A673 (cell line): ENCODE data around the gene PRKAG2. TPM values are rescaled to one million over a fixed set of nuclear protein-coding genes. Genes with fewer than 3 reads are reported as not detected.

Experiments used
- BruUV-seq: library from RNA; stranded (reverse); fragments of 400-500 nt; replicated peaks from 2 replicates; lab custom pipeline; 2021; lab: Mats Ljungman, UMichigan
- CTCF ChIA-PET: fragments of 300-600 bp; sonication (Branson Sonifier 250); formaldehyde crosslinking; loops from one replicate; lab custom pipeline; 2022; ENCODE audit warnings: antibody characterized with exemption; lab: Charles Lee
- POLR2A ChIA-PET: fragments of 300-600 bp; sonication (Branson Sonifier 250); formaldehyde crosslinking; loops from one replicate; lab custom pipeline; 2022; ENCODE audit warnings: antibody characterized with exemption; ENCODE audit not compliant: low non-redundant PET; lab: Charles Lee
- DNase-seq: peaks from one replicate; pipeline ENCODE4 v3.0.0-alpha.2; 2015; ENCODE audit warnings: low spot score
- H3K27ac ChIP-seq: fragments of 200-600 bp; sonication (generic); 2 replicates; pipeline ENCODE4 v1.5.1; 2016; ENCODE audit warnings: mixed run types, low read depth, mild to moderate bottlenecking, mixed read lengths, antibody characterized with exemption, low read length; ENCODE audit not compliant: poor library complexity, severe bottlenecking
- H3K27me3 ChIP-seq: fragments of 200-600 bp; sonication (generic); replicated peaks from 2 replicates; pipeline ENCODE4 v1.6.1; 2017; ENCODE audit warnings: mixed run types, low read depth, mild to moderate bottlenecking, mixed read lengths, antibody characterized with exemption, low read length; ENCODE audit not compliant: insufficient read depth, poor library complexity
- H3K36me3 ChIP-seq: fragments of 200-600 bp; sonication (generic); 2 replicates; pipeline ENCODE4 v1.6.1; 2016; ENCODE audit warnings: mixed run types, mild to moderate bottlenecking, mixed read lengths, antibody characterized with exemption, low read length; ENCODE audit not compliant: insufficient read depth, poor library complexity, severe bottlenecking
- H3K4me1 ChIP-seq: fragments of 200-600 bp; sonication (generic); 2 replicates; pipeline ENCODE4 v1.6.1; 2017; ENCODE audit warnings: mixed run types, mild to moderate bottlenecking, mixed read lengths, antibody characterized with exemption, low read length; ENCODE audit not compliant: insufficient read depth, poor library complexity, severe bottlenecking
- H3K4me3 ChIP-seq: fragments of 200-600 bp; sonication (generic); 2 replicates; pipeline ENCODE4 v1.5.1; 2016; ENCODE audit warnings: low read depth, mixed run types, mild to moderate bottlenecking, mixed read lengths, low read length; ENCODE audit not compliant: poor library complexity, severe bottlenecking
- H3K9me3 ChIP-seq: fragments of 200-600 bp; sonication (generic); 2 replicates; pipeline ENCODE4 v1.6.1; 2016; ENCODE audit warnings: mixed run types, low read depth, mild to moderate bottlenecking, mixed read lengths, antibody characterized with exemption, low read length; ENCODE audit not compliant: poor library complexity, severe bottlenecking
- EZH2 ChIP-seq: fragments of 200-600 bp; sonication (generic); IDR thresholded peaks from 2 replicates; pipeline ENCODE4 v1.6.1; 2017; ENCODE audit warnings: borderline replicate concordance, low read depth, mild to moderate bottlenecking, mixed read lengths, antibody characterized with exemption, low read length; ENCODE audit not compliant: poor library complexity, severe bottlenecking
- intact Hi-C: fragments of 100-400 bp; cut with micrococcal nuclease; formaldehyde crosslinking; loops from one replicate; pipeline ENCODE4 v1.10.0; 2022; ENCODE audit not compliant: unreplicated experiment
- total RNA-seq: library from RNA; stranded (reverse); gene quantifications from 2 replicates; pipeline ENCODE4 v1.2.3, GENCODE V29; 2021
- TF ChIP-seq, protein P1 (sequence below): fragments of 300-800, 200-600 bp; sonication (generic); conservative IDR thresholded peaks from 2 replicates; pipeline ENCODE4 v1.5.1; 2017; ENCODE audit warnings: low read depth, mild to moderate bottlenecking, antibody characterized with exemption, low read length, moderate library complexity, mixed read lengths

The PRKAG2 gene
- total RNA-seq, 1 experiment from 2014 or later, result 11.6 TPM

DNA sequence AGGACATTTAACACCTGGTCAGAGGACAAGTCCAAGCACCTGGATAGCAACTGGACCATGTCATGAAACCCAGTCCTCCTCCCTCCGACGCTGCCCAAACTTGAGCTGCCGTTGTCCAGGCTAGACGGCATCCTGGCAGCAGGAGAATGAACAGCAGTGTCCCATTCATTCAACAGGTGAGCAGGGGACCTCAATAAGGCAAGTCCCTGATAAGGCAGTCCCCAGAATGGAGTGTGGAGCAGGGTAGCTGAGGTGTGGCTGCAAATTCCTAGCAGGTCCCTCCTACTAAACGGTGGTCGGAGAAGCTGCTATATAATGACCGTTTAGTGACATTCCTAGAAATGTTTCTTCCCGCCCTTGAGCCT is 169.8 kb downstream of the PRKAG2 start:
- H3K27ac ChIP-seq, result no peak overlapping the region
- POLR2A ChIA-PET, result no interaction called here
- CTCF ChIA-PET, result no interaction called here
- intact Hi-C loops, result no loop called here
- no peaks in the 10 kb centered on the region for H3K9me3 ChIP-seq
- no TSS peak for BruUV-seq
- DNase-seq, result no peak
- TF ChIP-seq, protein P1, sequence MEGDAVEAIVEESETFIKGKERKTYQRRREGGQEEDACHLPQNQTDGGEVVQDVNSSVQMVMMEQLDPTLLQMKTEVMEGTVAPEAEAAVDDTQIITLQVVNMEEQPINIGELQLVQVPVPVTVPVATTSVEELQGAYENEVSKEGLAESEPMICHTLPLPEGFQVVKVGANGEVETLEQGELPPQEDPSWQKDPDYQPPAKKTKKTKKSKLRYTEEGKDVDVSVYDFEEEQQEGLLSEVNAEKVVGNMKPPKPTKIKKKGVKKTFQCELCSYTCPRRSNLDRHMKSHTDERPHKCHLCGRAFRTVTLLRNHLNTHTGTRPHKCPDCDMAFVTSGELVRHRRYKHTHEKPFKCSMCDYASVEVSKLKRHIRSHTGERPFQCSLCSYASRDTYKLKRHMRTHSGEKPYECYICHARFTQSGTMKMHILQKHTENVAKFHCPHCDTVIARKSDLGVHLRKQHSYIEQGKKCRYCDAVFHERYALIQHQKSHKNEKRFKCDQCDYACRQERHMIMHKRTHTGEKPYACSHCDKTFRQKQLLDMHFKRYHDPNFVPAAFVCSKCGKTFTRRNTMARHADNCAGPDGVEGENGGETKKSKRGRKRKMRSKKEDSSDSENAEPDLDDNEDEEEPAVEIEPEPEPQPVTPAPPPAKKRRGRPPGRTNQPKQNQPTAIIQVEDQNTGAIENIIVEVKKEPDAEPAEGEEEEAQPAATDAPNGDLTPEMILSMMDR, result no peak
- TF ChIP-seq EZH2, result no peak
- H3K4me3 ChIP-seq, result no peak overlapping the region
- no peaks in the 10 kb centered on the region for H3K27me3 ChIP-seq
- H3K4me1 ChIP-seq, result peaks cover 4% of the 10 kb centered on the region
- no peaks in the 10 kb centered on the region for H3K36me3 ChIP-seq

DNA sequence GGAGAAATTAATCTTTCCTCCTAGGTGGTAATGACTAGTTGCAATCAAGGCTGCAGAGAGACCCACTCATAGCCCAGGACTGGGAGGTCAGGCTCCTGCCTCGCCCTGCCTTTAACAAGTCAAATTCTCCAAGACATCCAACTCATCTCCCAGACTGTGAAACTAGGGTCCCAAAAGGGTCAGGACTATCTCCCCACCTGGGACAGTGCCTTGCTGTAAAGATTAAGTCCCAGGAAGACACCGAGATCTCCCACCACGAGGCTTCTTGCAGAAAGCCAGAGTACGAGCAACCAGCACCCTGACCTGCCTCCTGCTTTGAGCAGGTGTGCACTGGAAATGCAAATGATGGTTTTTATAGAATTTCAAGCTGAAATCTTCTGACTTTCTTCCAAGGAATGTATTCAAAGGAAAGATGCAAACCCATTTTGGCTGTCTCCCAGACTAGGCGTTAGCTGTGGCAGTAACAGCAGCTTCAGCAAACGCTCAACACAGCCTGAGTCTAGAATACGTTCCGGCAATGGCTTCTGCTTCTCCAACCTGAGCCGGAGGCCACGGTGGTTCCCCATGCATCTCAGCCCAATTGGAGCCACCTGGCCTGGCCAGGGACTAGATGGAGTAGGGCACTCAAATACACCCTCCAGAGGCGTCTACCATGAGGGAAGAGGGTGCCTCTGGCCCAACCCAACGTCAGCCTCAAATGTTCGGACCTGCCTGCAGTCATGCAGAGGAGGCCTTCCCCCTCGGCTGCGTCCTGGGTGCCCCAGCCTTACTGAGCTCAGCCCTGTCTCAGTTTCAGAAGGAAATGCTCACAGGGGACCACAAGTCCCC is 170.4 kb downstream of the PRKAG2 start:
- Histone ChIP-seq H3K4me3 (no peak overlapping the region), H3K9me3 (no peaks in the 10 kb centered on the region), H3K36me3 (no peaks in the 10 kb centered on the region), H3K4me1 (peaks cover 4% of the 10 kb centered on the region), H3K27me3 (no peaks in the 10 kb centered on the region), H3K27ac (no peak overlapping the region)
- no TSS peak for BruUV-seq
- POLR2A ChIA-PET, result no interaction called here
- DNase-seq, result no peak
- no peak for TF ChIP-seq EZH2
- TF ChIP-seq, protein P1, result no peak
- intact Hi-C loops, result no loop called here
- CTCF ChIA-PET, result no interaction called here

DNA sequence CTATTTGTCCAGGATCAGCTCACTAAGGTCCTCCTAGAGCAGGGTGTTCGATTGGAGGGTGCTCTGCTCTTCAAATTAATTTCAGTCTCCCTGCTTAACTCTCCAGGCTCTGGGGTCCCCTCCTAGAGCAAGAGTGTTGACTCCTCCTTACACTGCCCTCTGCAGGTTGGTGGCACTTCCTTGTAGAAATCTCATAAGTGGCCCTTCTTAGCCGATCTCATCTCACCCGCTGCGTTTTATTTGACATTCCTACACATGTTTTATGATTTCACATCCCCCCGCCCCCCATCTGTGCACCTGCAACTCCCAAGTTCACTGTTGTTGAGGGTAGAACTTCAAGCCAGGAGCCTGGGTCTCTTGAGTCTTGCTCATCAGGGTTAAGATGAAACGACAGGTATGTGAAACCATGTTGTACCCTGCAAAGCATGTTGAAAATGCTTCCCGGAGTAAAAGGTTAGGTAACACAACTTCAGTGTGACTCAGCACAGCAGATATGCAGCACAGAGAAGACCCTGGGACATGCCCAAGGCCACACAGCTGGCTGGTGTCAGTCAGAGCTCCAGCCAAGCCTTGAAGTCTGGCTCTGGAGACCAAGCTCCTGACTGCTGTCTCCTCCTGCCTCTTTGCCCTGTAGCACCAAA is 171.2 kb downstream of the PRKAG2 start:
- peak; percentile 75 for DNase-seq
- POLR2A ChIA-PET, result no interaction called here
- TF ChIP-seq, protein P1, result peak; percentile 75
- no peak for TF ChIP-seq EZH2
- Histone ChIP-seq H3K4me3 (no peak overlapping the region), H3K36me3 (no peaks in the 10 kb centered on the region), H3K27ac (no peak overlapping the region), H3K4me1 (peaks cover 4% of the 10 kb centered on the region), H3K27me3 (no peaks in the 10 kb centered on the region), H3K9me3 (no peaks in the 10 kb centered on the region)
- CTCF ChIA-PET, result no interaction called here
- no TSS peak for BruUV-seq
- intact Hi-C loops, result no loop called here
